Thyroid gland (tissue), 4 donors: ENCODE results near the gene TGFB1. TPM values are rescaled to one million over a fixed set of nuclear protein-coding genes. Genes with fewer than 3 reads are reported as not detected.
"Not testable (repeated sequence)": the region's sequence is repeated elsewhere in the genome, so short reads cannot be mapped to it uniquely, and the experiment has no call there.

Experiments used
- DNase-seq, 2 donors: peaks; one replicate each; pipeline ENCODE4 v3.0.0-alpha.2; 2019
- H3K27ac ChIP-seq, 3 donors: fragments of 200-600 bp; sonication (generic); 1 replicate in 2 of 3; 2 replicates in 1 of 3; pipeline ENCODE4 v1.5.1; 2016 to 2019; ENCODE audit warnings: mild to moderate bottlenecking in 1 of 3, moderate library complexity in 1 of 3
- H3K27me3 ChIP-seq: fragments of 200-600 bp; sonication (generic); one replicate; pipeline ENCODE4 v1.5.1; 2019
- H3K36me3 ChIP-seq, 2 donors: fragments of 200-600 bp; sonication (generic); one replicate each; pipeline ENCODE4 v1.5.1; 2016 to 2019
- H3K4me1 ChIP-seq, 2 donors: fragments of 200-600 bp; sonication (generic); one replicate each; pipeline ENCODE4 v1.5.1; 2017 to 2019
- H3K4me3 ChIP-seq, 3 donors: fragments of 200-600 bp; sonication (generic); replicated peaks in 1 of 3; 1 replicate in 2 of 3; 2 replicates in 1 of 3; pipeline ENCODE4 v1.5.1; 2016; ENCODE audit warnings: mild to moderate bottlenecking in 1 of 3
- H3K9me3 ChIP-seq: fragments of 200-600 bp; sonication (generic); one replicate; pipeline ENCODE4 v1.5.1; 2017
- CTCF ChIP-seq, 6 experiments: fragments of 200-600 bp in 3 of 6; fragments of 450-650 bp in 3 of 6; sonication (generic) in 3 of 6; IDR thresholded peaks; one replicate each; pipeline ENCODE4 v1.5.1; 2016 to 2019; ENCODE audit warnings: antibody characterized with exemption in 6 of 6, mild to moderate bottlenecking in 2 of 6, inconsistent platforms in 1 of 6, moderate library complexity in 1 of 6
- POLR2A ChIP-seq, 2 donors: fragments of 450-650 bp; IDR thresholded peaks; one replicate each; pipeline ENCODE4 v1.6.1; 2017; ENCODE audit warnings: antibody characterized with exemption in 2 of 2, mild to moderate bottlenecking in 2 of 2, moderate library complexity in 1 of 2
- WGBS, 2 donors: methylation state at CpG; one replicate each; pipeline ENCODE4 v1.1.5; 2017; 5-methylcytosine and 5-hydroxymethylcytosine counted together
- intact Hi-C: fragments of 100-400 bp; cut with DNase I; formaldehyde crosslinking; loops from one replicate; pipeline ENCODE4 v1.15.1; 2023
- total RNA-seq, 4 donors: library from RNA; depleted of rRNA; stranded (reverse); fragments of >200 nt; gene quantifications; one replicate each; pipeline ENCODE4 v1.2.3, GENCODE V29; 2016

The TGFB1 gene
- total RNA-seq, 4 donors from 2014 or later, result 9.6 to 13.7 (median 11.0) TPM

GRCh38 chr19:41376998-41377365 lies 23.3 kb upstream of the TGFB1 start:
- no peak for DNase-seq
- intact Hi-C loops, result no loop called here
- H3K9me3 ChIP-seq, result no peaks in the 10 kb centered on the region
- H3K4me3 ChIP-seq, result peak overlapping the region in 1 of 3 donors; percentile 48
- no peaks in the 10 kb centered on the region for H3K27me3 ChIP-seq
- peak overlapping the region; percentile 49 to 78 (median 72) for H3K27ac ChIP-seq
- WGBS, 2 donors, result 71 to 74% methylated on average over 8 of the region's 8 CpGs
- TF ChIP-seq POLR2A (IDR thresholded peaks at IDR 0.05) (no peak), CTCF (IDR thresholded peaks at IDR 0.05) (no peak)
- H3K36me3 ChIP-seq, result no peaks in the 10 kb centered on the region
- H3K4me1 ChIP-seq, result peaks cover 18 to 25% of the 10 kb centered on the region in 2 donors

- TF ChIP-seq CTCF (IDR thresholded peaks at IDR 0.05) (no peak), POLR2A (IDR thresholded peaks at IDR 0.05) (peak in 1 of 2 donors; percentile 14)
- 2 to 4% methylated on average over 30 to 32 of the region's 47 CpGs for WGBS, 2 donors
- H3K9me3 ChIP-seq, result no peaks in the 10 kb centered on the region
Observed at GRCh38 chr19:41376241-41376997, 22.7 kb upstream of the TGFB1 start, which contains the start of gene TMEM91. Gene TMEM91 (plus strand): TSS chr19:41376533. CDS start chr19:41378310, 1,777 bp downstream.

GRCh38 chr19:41373993-41374392 lies 20.3 kb upstream of the TGFB1 start:
- TF ChIP-seq CTCF (IDR thresholded peaks at IDR 0.05), result no peak
- TF ChIP-seq POLR2A (IDR thresholded peaks at IDR 0.05), result no peak
- Histone ChIP-seq H3K4me3 (no peak overlapping the region), H3K27ac (peak overlapping the region in 2 of 3 donors; percentile 7 to 46), H3K27me3 (no peaks in the 10 kb centered on the region), H3K4me1 (peaks cover 18 to 25% of the 10 kb centered on the region in 2 donors), H3K9me3 (no peaks in the 10 kb centered on the region), H3K36me3 (no peaks in the 10 kb centered on the region)
- intact Hi-C loops, result no loop called here
- 8 to 9% methylated on average over 12 of the region's 12 CpGs for WGBS, 2 donors
- peak; percentile 95 to 96 for DNase-seq

More at GRCh38 chr19:41376241-41376997, 22.7 kb upstream of the TGFB1 start, which contains the start of gene TMEM91:
- DNase-seq, result peak; percentile 50 to 60
- intact Hi-C loops, result no loop called here
- Histone ChIP-seq H3K4me1 (peaks cover 18 to 25% of the 10 kb centered on the region in 2 donors), H3K36me3 (no peaks in the 10 kb centered on the region), H3K4me3 (peak within 1 kb of the TSS in 2 of 3 donors; percentile 3 to 48), H3K27me3 (no peaks in the 10 kb centered on the region), H3K27ac (peak within 1 kb of the TSS; percentile 49 to 78 (median 72))

GRCh38 chr19:41372501-41372900 lies 18.8 kb upstream of the TGFB1 start:
- no peaks in the 10 kb centered on the region for H3K9me3 ChIP-seq
- TF ChIP-seq POLR2A (IDR thresholded peaks at IDR 0.05) (no peak), CTCF (IDR thresholded peaks at IDR 0.05) (no peak)
- H3K36me3 ChIP-seq, result no peaks in the 10 kb centered on the region
- no peak overlapping the region for H3K27ac ChIP-seq
- H3K4me1 ChIP-seq, result peaks cover 18 to 31% of the 10 kb centered on the region in 2 donors
- intact Hi-C loops, result no loop called here
- DNase-seq, result no peak
- WGBS, 2 donors, result 80 to 88% methylated on average over 2 of the region's 2 CpGs
- no peak overlapping the region for H3K4me3 ChIP-seq
- H3K27me3 ChIP-seq, result no peaks in the 10 kb centered on the region

- H3K36me3 ChIP-seq, result no peaks in the 10 kb centered on the region
- WGBS, 2 donors, result 95 to 100% methylated on average over 8 of the region's 8 CpGs
- no peak overlapping the region for H3K4me3 ChIP-seq
- peaks cover 18 to 34% of the 10 kb centered on the region in 2 donors for H3K4me1 ChIP-seq
- TF ChIP-seq CTCF (IDR thresholded peaks at IDR 0.05) (no peak), POLR2A (IDR thresholded peaks at IDR 0.05) (no peak)
- H3K27ac ChIP-seq, result no peak overlapping the region
- intact Hi-C loops, result no loop called here
- H3K9me3 ChIP-seq, result no peaks in the 10 kb centered on the region
- DNase-seq, result no peak
- H3K27me3 ChIP-seq, result no peaks in the 10 kb centered on the region
Observed at GRCh38 chr19:41371541-41371940, 17.8 kb upstream of the TGFB1 start.

- H3K36me3 ChIP-seq, intact Hi-C loops, H3K27ac ChIP-seq, H3K9me3 ChIP-seq, H3K4me3 ChIP-seq, H3K27me3 ChIP-seq, DNase-seq: not testable (repeated sequence)
- 88 to 99% methylated on average over 5 of the region's 5 CpGs for WGBS, 2 donors
- H3K4me1 ChIP-seq, result peaks cover 22 to 38% of the 10 kb centered on the region in 2 donors
Observed at GRCh38 chr19:41371119-41371518, 17.4 kb upstream of the TGFB1 start.
